Measurements from ENCODE around the gene KCNN1. TPM values are rescaled to one million over a fixed set of nuclear protein-coding genes. Genes with fewer than 3 reads are reported as not detected.
"Not testable (repeated sequence)": the region's sequence is repeated elsewhere in the genome, so short reads cannot be mapped to it uniquely, and the experiment has no call there.

Gene KCNN1
- total and polyA plus RNA-seq, 3 donors from 2014 or later: 4.4 to 15.9 (median 10.3) TPM

- H3K4me3 ChIP-seq: peak overlapping the region; percentile 63 to 65
- H3K36me3 ChIP-seq (ENCODE audit: low read depth, missing control alignments): no peaks in the 10 kb centered on the region
- no peaks in the 10 kb centered on the region for H3K9me3 ChIP-seq
- no peak for TF ChIP-seq CTCF (IDR thresholded peaks at IDR 0.05)
- no peak for TF ChIP-seq POLR2A (IDR thresholded peaks at IDR 0.05)
- H3K27ac ChIP-seq: peak overlapping the region; percentile 61 to 87
- intact Hi-C loops (cut with DNase I; ENCODE audit: low total_unique reads): no loop called here
- H3K4me1 ChIP-seq: peaks cover 4% of the 10 kb centered on the region
- no peaks in the 10 kb centered on the region for H3K27me3 ChIP-seq
- WGBS, 2 donors: 23 to 28% methylated on average over 13 to 17 of the region's 17 CpGs
- DNase-seq: no peak
Measured at GRCh38 chr19:18000480-18000914, 33.6 kb downstream of the KCNN1 start.

- peak overlapping the region; percentile 63 to 65 for H3K4me3 ChIP-seq
- intact Hi-C loops (cut with DNase I; ENCODE audit: low total_unique reads): no loop called here
- no peaks in the 10 kb centered on the region for H3K27me3 ChIP-seq
- H3K36me3 ChIP-seq (ENCODE audit: low read depth, missing control alignments): no peaks in the 10 kb centered on the region
- DNase-seq: peak; percentile 86
- H3K4me1 ChIP-seq: peaks cover 4% of the 10 kb centered on the region
- TF ChIP-seq POLR2A (IDR thresholded peaks at IDR 0.05): no peak
- no peak for TF ChIP-seq CTCF (IDR thresholded peaks at IDR 0.05)
- peak overlapping the region; percentile 61 to 87 for H3K27ac ChIP-seq
- WGBS, 2 donors: 0 to 1% methylated on average over 7 to 72 of the region's 105 CpGs
- no peaks in the 10 kb centered on the region for H3K9me3 ChIP-seq
Measured at GRCh38 chr19:18000915-18001776, 34.2 kb downstream of the KCNN1 start.

- 32 to 43% methylated on average over 14 to 15 of the region's 15 CpGs for WGBS, 2 donors
- Histone ChIP-seq H3K36me3 (ENCODE audit: low read depth, missing control alignments) (no peaks in the 10 kb centered on the region), H3K4me1 (peaks cover 4% of the 10 kb centered on the region), H3K9me3 (no peaks in the 10 kb centered on the region), H3K4me3 (peak overlapping the region; percentile 63 to 65), H3K27me3 (no peaks in the 10 kb centered on the region), H3K27ac (peak overlapping the region; percentile 20 to 87)
- TF ChIP-seq CTCF (IDR thresholded peaks at IDR 0.05) (no peak), POLR2A (IDR thresholded peaks at IDR 0.05) (no peak)
- intact Hi-C loops (cut with DNase I; ENCODE audit: low total_unique reads): no loop called here
- no peak for DNase-seq
Measured at GRCh38 chr19:18001777-18002345, 35.0 kb downstream of the KCNN1 start.

GRCh38 chr19:18002347-18002850 lies 35.5 kb downstream of the KCNN1 start:
- intact Hi-C loops (cut with DNase I; ENCODE audit: low total_unique reads): no loop called here
- H3K27me3 ChIP-seq: no peaks in the 10 kb centered on the region
- no peak for DNase-seq
- H3K4me3 ChIP-seq: peak overlapping the region in 1 of 2 donors; percentile 63
- 48 to 72% methylated on average over 6 to 27 of the region's 27 CpGs for WGBS, 2 donors
- H3K4me1 ChIP-seq: peaks cover 4% of the 10 kb centered on the region
- TF ChIP-seq POLR2A (IDR thresholded peaks at IDR 0.05) (no peak), CTCF (IDR thresholded peaks at IDR 0.05) (no peak)
- no peaks in the 10 kb centered on the region for H3K36me3 ChIP-seq (ENCODE audit: low read depth, missing control alignments)
- H3K27ac ChIP-seq: no peak overlapping the region
- no peaks in the 10 kb centered on the region for H3K9me3 ChIP-seq

- H3K27ac ChIP-seq; H3K9me3 ChIP-seq; H3K4me3 ChIP-seq; H3K4me1 ChIP-seq; DNase-seq; H3K27me3 ChIP-seq; H3K36me3 ChIP-seq (ENCODE audit: low read depth, missing control alignments): not testable (repeated sequence)
- 86% methylated on average over 22 of the region's 35 CpGs; no CpG with 5 or more reads in 1 of the 2 donors for WGBS, 2 donors
- intact Hi-C loops (cut with DNase I; ENCODE audit: low total_unique reads): loop anchor here (2.0 kb wide), 1 partner anchor 53 kb away; no protein-coding TSS in a partner anchor
Measured at GRCh38 chr19:18005750-18006149, 38.8 kb downstream of the KCNN1 start.

All from testis (tissue), 3 donors.